ENCODE data around the gene RGS9.
"Not testable (repeated sequence)": the region's sequence is repeated elsewhere in the genome, so short reads cannot be mapped to it uniquely, and the experiment has no call there.

The RGS9 gene

GRCh38 chr17:65158041-65158440 is 20.9 kb downstream of the RGS9 start:
- DNase-seq, result no peak

- DNase-seq, result no peak
Observed at GRCh38 chr17:65158622-65159021, 21.5 kb downstream of the RGS9 start.

GRCh38 chr17:65160516-65160915 is 23.3 kb downstream of the RGS9 start:
- no peak for DNase-seq

GRCh38 chr17:65163990-65164495 is 26.9 kb downstream of the RGS9 start:
- no peak for DNase-seq

- no peak for DNase-seq
Observed at GRCh38 chr17:65166787-65167186, 29.6 kb downstream of the RGS9 start.

- no peak for DNase-seq
Observed at GRCh38 chr17:65167566-65167965, 30.4 kb downstream of the RGS9 start.

GRCh38 chr17:65169691-65170090 is 32.5 kb downstream of the RGS9 start:
- DNase-seq, result no peak

- DNase-seq, result no peak
Observed at GRCh38 chr17:65170839-65171238, 33.7 kb downstream of the RGS9 start.

- DNase-seq, result no peak
Observed at GRCh38 chr17:65171752-65172151, 34.6 kb downstream of the RGS9 start.

GRCh38 chr17:65172496-65173136 is 35.4 kb downstream of the RGS9 start:
- DNase-seq, result no peak

GRCh38 chr17:65173284-65173793 is 36.2 kb downstream of the RGS9 start:
- DNase-seq, result no peak

- no peak for DNase-seq
Observed at GRCh38 chr17:65173976-65174683, 37.0 kb downstream of the RGS9 start.

GRCh38 chr17:65174974-65175373 is 37.8 kb downstream of the RGS9 start:
- DNase-seq, result no peak

GRCh38 chr17:65175952-65176351 is 38.8 kb downstream of the RGS9 start:
- no peak for DNase-seq

- DNase-seq, result no peak
Observed at GRCh38 chr17:65176646-65177409, 39.7 kb downstream of the RGS9 start.

- DNase-seq, result no peak
Observed at GRCh38 chr17:65177901-65178300, 40.7 kb downstream of the RGS9 start.

- DNase-seq, result not testable (repeated sequence)
Observed at GRCh38 chr17:65180276-65180675, 43.1 kb downstream of the RGS9 start.

GRCh38 chr17:65180752-65181236 is 43.6 kb downstream of the RGS9 start:
- DNase-seq, result not testable (repeated sequence)

- DNase-seq, result no peak
Observed at GRCh38 chr17:65181237-65182061, 44.3 kb downstream of the RGS9 start.

GRCh38 chr17:65182233-65182632 is 45.1 kb downstream of the RGS9 start:
- no peak for DNase-seq

- DNase-seq, result no peak
Observed at GRCh38 chr17:65183736-65184135, 46.6 kb downstream of the RGS9 start.

- DNase-seq, result no peak
Observed at GRCh38 chr17:65184235-65184959, 47.2 kb downstream of the RGS9 start.
